ENCODE results near the gene GRIN2A. TPM values are rescaled to one million over a fixed set of nuclear protein-coding genes. Genes with fewer than 3 reads are reported as not detected.
"Not testable (repeated sequence)": the region's sequence is repeated elsewhere in the genome, so short reads cannot be mapped to it uniquely, and the experiment has no call there.

Gene GRIN2A
- total RNA-seq, 1 donor from 2014 or later, result not detected

DNA sequence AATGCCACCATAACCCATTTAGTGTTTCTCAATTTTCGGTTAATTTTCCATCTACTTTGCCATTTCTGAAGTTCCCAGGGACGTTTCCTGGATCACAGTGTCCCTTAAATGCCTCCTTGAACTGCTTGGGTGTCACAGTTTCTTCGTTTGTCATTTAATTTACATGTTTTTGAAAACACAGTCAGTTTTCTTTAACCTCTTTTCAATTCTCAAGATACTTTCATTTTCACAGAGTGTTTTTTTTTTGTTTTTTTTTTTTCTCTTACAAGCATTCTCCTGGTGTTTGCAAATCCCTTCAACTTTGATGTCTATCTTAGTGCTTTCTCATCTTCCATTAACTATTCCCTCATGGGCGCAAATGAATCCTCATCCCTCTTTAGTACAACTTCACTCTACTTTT, 283.7 kb downstream of the GRIN2A start:
- no peak overlapping the region for H3K4me3 Mint-ChIP-seq (ENCODE audit: unreplicated experiment)
- peaks cover 9% of the 10 kb centered on the region for H3K9me3 Mint-ChIP-seq (ENCODE audit: low read depth)

DNA sequence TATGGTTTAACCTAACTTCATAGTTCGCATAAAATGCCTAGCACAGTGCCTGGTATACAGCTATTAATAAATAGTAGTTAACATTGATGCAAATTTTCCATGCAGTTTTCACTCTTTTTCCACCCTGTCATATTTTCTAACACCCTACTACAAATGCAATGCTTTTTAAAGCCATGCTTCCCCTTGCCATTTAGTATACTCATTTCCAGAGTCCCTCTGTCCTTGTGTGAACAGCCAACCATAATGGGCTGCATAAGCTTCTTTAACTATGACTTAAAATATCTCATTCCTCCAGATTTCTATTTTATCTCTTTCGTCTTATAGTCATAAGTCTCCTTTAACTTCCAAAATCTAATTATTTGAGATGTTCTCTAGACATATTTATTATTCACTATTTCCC, 284.1 kb downstream of the GRIN2A start:
- TF ChIP-seq, protein P1, sequence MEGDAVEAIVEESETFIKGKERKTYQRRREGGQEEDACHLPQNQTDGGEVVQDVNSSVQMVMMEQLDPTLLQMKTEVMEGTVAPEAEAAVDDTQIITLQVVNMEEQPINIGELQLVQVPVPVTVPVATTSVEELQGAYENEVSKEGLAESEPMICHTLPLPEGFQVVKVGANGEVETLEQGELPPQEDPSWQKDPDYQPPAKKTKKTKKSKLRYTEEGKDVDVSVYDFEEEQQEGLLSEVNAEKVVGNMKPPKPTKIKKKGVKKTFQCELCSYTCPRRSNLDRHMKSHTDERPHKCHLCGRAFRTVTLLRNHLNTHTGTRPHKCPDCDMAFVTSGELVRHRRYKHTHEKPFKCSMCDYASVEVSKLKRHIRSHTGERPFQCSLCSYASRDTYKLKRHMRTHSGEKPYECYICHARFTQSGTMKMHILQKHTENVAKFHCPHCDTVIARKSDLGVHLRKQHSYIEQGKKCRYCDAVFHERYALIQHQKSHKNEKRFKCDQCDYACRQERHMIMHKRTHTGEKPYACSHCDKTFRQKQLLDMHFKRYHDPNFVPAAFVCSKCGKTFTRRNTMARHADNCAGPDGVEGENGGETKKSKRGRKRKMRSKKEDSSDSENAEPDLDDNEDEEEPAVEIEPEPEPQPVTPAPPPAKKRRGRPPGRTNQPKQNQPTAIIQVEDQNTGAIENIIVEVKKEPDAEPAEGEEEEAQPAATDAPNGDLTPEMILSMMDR (IDR thresholded peaks at IDR 0.05), result no peak
- Mint-ChIP-seq H3K9me3 (ENCODE audit: low read depth) (peaks cover 9% of the 10 kb centered on the region), H3K4me1 (ENCODE audit: low read depth) (no peaks in the 10 kb centered on the region), H3K4me3 (ENCODE audit: unreplicated experiment) (no peak overlapping the region), H3K36me3 (ENCODE audit: low read depth) (no peaks in the 10 kb centered on the region), H3K27ac (ENCODE audit: unreplicated experiment) (no peak overlapping the region), H3K27me3 (ENCODE audit: low read depth) (no peaks in the 10 kb centered on the region)
- DNase-seq (ENCODE audit: low spot score), result no peak

More for the DNA sequence above, 283.7 kb downstream of the GRIN2A start:
- no peaks in the 10 kb centered on the region for H3K4me1 Mint-ChIP-seq (ENCODE audit: low read depth)
- no peak overlapping the region for H3K27ac Mint-ChIP-seq (ENCODE audit: unreplicated experiment)
- H3K27me3 Mint-ChIP-seq (ENCODE audit: low read depth), result no peaks in the 10 kb centered on the region
- TF ChIP-seq, protein P1 (IDR thresholded peaks at IDR 0.05), result no peak
- no peaks in the 10 kb centered on the region for H3K36me3 Mint-ChIP-seq (ENCODE audit: low read depth)
- no peak for DNase-seq (ENCODE audit: low spot score)

DNA sequence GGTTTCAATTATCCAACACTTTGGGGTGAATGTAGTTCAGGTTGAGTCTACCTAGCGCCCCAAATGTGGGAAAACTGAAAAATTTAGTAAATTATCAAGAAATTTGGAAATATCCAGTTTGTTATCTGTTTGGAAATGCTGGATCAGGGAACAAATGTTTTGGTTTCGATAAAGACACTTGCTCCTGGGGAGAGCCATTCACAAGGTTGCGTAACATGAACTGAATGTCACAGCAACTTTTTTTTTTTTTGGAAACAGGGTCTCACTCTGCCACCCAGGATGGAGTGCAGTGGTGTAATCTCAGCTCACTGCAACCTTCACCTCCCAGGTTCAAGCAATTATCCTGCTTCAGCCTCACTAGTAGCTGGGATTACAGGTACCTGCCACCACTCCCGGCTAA, 286.4 kb downstream of the GRIN2A start:
- peaks cover 2% of the 10 kb centered on the region for H3K27me3 Mint-ChIP-seq (ENCODE audit: low read depth)
- no peak overlapping the region for H3K4me3 Mint-ChIP-seq (ENCODE audit: unreplicated experiment)
- no peaks in the 10 kb centered on the region for H3K4me1 Mint-ChIP-seq (ENCODE audit: low read depth)
- H3K27ac Mint-ChIP-seq (ENCODE audit: unreplicated experiment), result no peak overlapping the region
- H3K36me3 Mint-ChIP-seq (ENCODE audit: low read depth), result no peaks in the 10 kb centered on the region
- TF ChIP-seq, protein P1 (IDR thresholded peaks at IDR 0.05), result no peak
- peaks cover 7% of the 10 kb centered on the region for H3K9me3 Mint-ChIP-seq (ENCODE audit: low read depth)
- DNase-seq (ENCODE audit: low spot score), result no peak

DNA sequence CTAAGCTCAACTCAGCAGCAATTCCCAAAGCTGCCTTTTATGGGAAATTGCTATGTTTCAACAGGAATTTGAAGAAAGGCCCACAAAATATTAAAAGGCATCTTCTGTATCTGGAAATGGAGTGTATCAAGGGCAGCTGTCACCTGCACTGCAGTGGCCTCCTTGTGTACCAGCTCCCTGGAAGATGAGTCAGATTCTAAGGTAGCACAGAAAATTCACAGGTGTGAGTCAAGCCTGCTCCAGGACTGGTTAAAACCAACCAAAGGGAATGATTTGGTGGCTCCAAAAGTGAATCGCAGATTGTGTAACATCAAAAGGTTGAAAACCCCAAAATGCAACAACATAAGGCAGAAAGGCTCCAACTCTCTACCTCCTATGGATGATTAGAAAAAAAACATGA, 296.4 kb downstream of the GRIN2A start:
- Mint-ChIP-seq H3K36me3 (ENCODE audit: low read depth) (no peaks in the 10 kb centered on the region), H3K27ac (ENCODE audit: unreplicated experiment) (no peak overlapping the region), H3K27me3 (ENCODE audit: low read depth) (no peaks in the 10 kb centered on the region), H3K4me1 (ENCODE audit: low read depth) (no peaks in the 10 kb centered on the region), H3K4me3 (ENCODE audit: unreplicated experiment) (no peak overlapping the region), H3K9me3 (ENCODE audit: low read depth) (peaks cover 2% of the 10 kb centered on the region)
- no peak for DNase-seq (ENCODE audit: low spot score)
- TF ChIP-seq, protein P1 (IDR thresholded peaks at IDR 0.05), result no peak

DNA sequence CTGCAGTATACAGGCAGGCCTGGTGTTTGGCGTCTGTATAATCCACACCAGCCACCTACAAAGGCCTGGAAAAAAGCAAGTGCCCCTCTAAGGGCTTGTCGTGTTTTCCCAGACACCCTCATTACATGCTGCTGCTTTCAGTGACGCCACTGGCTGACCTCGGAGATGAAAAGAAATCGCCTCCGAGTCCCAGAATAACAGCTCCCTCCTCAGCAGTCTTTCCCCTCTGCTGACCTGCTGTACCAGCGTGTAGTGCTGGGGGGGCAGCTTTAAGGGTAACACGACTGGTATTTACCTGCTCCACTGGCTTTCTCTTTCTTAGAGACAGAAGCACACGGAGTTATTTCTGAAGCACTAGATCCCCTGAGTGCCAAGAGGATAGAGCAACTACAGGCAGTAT, 296.8 kb downstream of the GRIN2A start:
- H3K27me3 Mint-ChIP-seq (ENCODE audit: low read depth), result no peaks in the 10 kb centered on the region
- no peaks in the 10 kb centered on the region for H3K4me1 Mint-ChIP-seq (ENCODE audit: low read depth)
- no peak overlapping the region for H3K4me3 Mint-ChIP-seq (ENCODE audit: unreplicated experiment)
- no peaks in the 10 kb centered on the region for H3K36me3 Mint-ChIP-seq (ENCODE audit: low read depth)
- TF ChIP-seq, protein P1 (IDR thresholded peaks at IDR 0.05), result no peak
- no peak for DNase-seq (ENCODE audit: low spot score)
- no peak overlapping the region for H3K27ac Mint-ChIP-seq (ENCODE audit: unreplicated experiment)
- H3K9me3 Mint-ChIP-seq (ENCODE audit: low read depth), result peaks cover 2% of the 10 kb centered on the region

DNA sequence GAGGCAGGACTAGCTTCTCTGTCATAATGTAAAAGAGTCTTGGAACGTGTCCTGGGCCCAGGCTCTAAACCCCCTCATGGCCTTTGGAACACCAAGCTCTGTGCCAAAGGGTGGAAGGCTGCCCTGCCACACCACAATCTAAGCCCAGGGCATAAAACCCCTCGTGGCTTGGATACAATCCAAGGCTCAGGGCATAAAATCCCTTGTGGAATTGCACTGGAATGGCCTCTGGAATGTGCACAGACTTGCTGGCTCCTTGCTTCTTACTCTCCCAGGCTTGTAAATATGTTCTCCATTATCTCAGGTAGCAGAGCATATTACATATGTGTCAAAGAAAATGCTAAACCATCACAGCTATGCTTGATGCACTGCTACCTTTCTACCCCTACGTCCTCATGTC, 306.2 kb downstream of the GRIN2A start:
- H3K27me3 Mint-ChIP-seq (ENCODE audit: low read depth); H3K27ac Mint-ChIP-seq (ENCODE audit: unreplicated experiment); DNase-seq (ENCODE audit: low spot score); H3K4me3 Mint-ChIP-seq (ENCODE audit: unreplicated experiment); H3K4me1 Mint-ChIP-seq (ENCODE audit: low read depth); H3K36me3 Mint-ChIP-seq (ENCODE audit: low read depth): not testable (repeated sequence)
- peaks cover 11% of the 10 kb centered on the region for H3K9me3 Mint-ChIP-seq (ENCODE audit: low read depth)

Data from chondrocyte (in vitro differentiated cells).